Measurements from ENCODE around the gene PTCHD4.

The PTCHD4 gene

DNA sequence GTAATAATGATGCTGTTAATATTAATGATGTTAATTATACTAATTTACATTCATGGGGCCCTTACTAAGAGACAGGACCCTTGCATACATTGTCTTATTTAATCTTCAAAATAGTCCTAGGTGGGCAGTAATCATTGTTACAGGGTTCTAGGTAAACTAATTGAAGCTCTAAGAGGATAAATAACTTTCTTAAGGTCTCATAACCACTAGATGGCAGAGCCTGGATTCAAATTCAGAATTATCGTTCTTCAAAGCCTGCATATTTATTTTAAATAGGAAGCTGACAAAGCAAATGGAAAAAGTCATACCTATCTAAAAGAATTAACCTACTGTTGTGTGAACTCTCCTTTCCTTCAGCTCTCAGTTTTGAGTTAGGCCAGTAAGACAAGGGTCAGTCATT, 23.5 kb downstream of the PTCHD4 start:
- in situ Hi-C loops (cut with MboI; ENCODE audit: low sequenced_read_pairs, unreplicated experiment), result no loop called here
- no peak for DNase-seq (ENCODE audit: low spot score)
- TF ChIP-seq CTCF (IDR thresholded peaks at IDR 0.05; ENCODE audit: borderline replicate concordance, control extremely low read depth, extremely low read depth, insufficient read depth, missing control alignments), result no peak

DNA sequence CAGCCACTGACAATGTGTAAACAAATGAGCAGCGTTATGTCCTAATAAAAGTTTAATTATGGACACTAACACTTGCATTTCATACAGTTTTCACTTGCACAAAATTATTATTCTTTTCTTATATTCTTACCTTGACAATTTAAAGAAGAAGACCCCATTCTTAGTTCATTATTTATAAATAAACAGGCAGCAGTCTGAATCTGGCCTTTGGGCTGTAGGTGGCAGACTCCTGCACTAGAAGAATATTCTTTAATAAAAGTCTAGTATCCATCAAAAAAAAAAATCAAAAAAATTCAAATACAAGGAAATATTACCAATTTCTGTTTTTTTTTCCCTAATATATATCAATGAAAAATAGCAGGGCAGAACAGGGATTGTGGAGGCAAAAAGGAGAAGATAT, 24.8 kb downstream of the PTCHD4 start:
- in situ Hi-C loops (cut with MboI; ENCODE audit: low sequenced_read_pairs, unreplicated experiment), result no loop called here
- no peak for DNase-seq (ENCODE audit: low spot score)
- no peak for TF ChIP-seq CTCF (IDR thresholded peaks at IDR 0.05; ENCODE audit: borderline replicate concordance, control extremely low read depth, extremely low read depth, insufficient read depth, missing control alignments)

GRCh38 chr6:48085131-48085741, 25.8 kb downstream of the PTCHD4 start:
- no peak for TF ChIP-seq CTCF (IDR thresholded peaks at IDR 0.05; ENCODE audit: borderline replicate concordance, control extremely low read depth, extremely low read depth, insufficient read depth, missing control alignments)
- in situ Hi-C loops (cut with MboI; ENCODE audit: low sequenced_read_pairs, unreplicated experiment), result no loop called here
- no peak for DNase-seq (ENCODE audit: low spot score)

- TF ChIP-seq CTCF (IDR thresholded peaks at IDR 0.05; ENCODE audit: borderline replicate concordance, control extremely low read depth, extremely low read depth, insufficient read depth, missing control alignments), result no peak
- no peak for DNase-seq (ENCODE audit: low spot score)
- in situ Hi-C loops (cut with MboI; ENCODE audit: low sequenced_read_pairs, unreplicated experiment), result no loop called here
These were observed 26.8 kb downstream of the PTCHD4 start for GRCh38 chr6:48084201-48084600.

- TF ChIP-seq CTCF (IDR thresholded peaks at IDR 0.05; ENCODE audit: borderline replicate concordance, control extremely low read depth, extremely low read depth, insufficient read depth, missing control alignments), result no peak
- no peak for DNase-seq (ENCODE audit: low spot score)
- in situ Hi-C loops (cut with MboI; ENCODE audit: low sequenced_read_pairs, unreplicated experiment), result no loop called here
These were observed 30.6 kb downstream of the PTCHD4 start for GRCh38 chr6:48080227-48081009.

GRCh38 chr6:48078120-48078519, 32.9 kb downstream of the PTCHD4 start:
- no peak for TF ChIP-seq CTCF (IDR thresholded peaks at IDR 0.05; ENCODE audit: borderline replicate concordance, control extremely low read depth, extremely low read depth, insufficient read depth, missing control alignments)
- in situ Hi-C loops (cut with MboI; ENCODE audit: low sequenced_read_pairs, unreplicated experiment), result no loop called here
- no peak for DNase-seq (ENCODE audit: low spot score)
